HUES48 (cell line): ENCODE results near the gene EPB41L4B.
"Not testable (repeated sequence)": the region's sequence is repeated elsewhere in the genome, so short reads cannot be mapped to it uniquely, and the experiment has no call there.

ENCODE experiments used
- H3K27ac ChIP-seq: one replicate; pipeline ENCODE4 v1.7.0; 2013; ENCODE audit warnings: low read depth, low read length, inconsistent platforms
- H3K27me3 ChIP-seq: 2 replicates; pipeline ENCODE4 v1.6.1; 2013; ENCODE audit warnings: mild to moderate bottlenecking, low read length; ENCODE audit not compliant: control insufficient read depth, insufficient read depth
- H3K36me3 ChIP-seq: 2 replicates; pipeline ENCODE4 v1.6.1; 2013; ENCODE audit warnings: low read length; ENCODE audit not compliant: control insufficient read depth, insufficient read depth
- H3K4me1 ChIP-seq: 2 replicates; pipeline ENCODE4 v1.6.1; 2013; ENCODE audit warnings: mild to moderate bottlenecking, low read length; ENCODE audit not compliant: control insufficient read depth, insufficient read depth
- H3K4me3 ChIP-seq: 2 replicates; pipeline ENCODE4 v1.5.1; 2013; ENCODE audit warnings: mild to moderate bottlenecking, low read depth, low read length
- H3K9ac ChIP-seq: 2 replicates; pipeline ENCODE4 v1.6.1; 2013; ENCODE audit warnings: mild to moderate bottlenecking, low read depth, low read length, moderate library complexity
- H3K9me3 ChIP-seq: 2 replicates; pipeline ENCODE4 v1.6.1; 2013; ENCODE audit warnings: low read length; ENCODE audit not compliant: control insufficient read depth, insufficient read depth

Gene EPB41L4B

GRCh38 chr9:109341561-109341960 lies 20.7 kb upstream of the EPB41L4B start:
- no peaks in the 10 kb centered on the region for H3K36me3 ChIP-seq
- peaks cover 10% of the 10 kb centered on the region for H3K4me1 ChIP-seq
- no peak overlapping the region for H3K27ac ChIP-seq
- H3K27me3 ChIP-seq, result no peaks in the 10 kb centered on the region
- no peaks in the 10 kb centered on the region for H3K9me3 ChIP-seq
- no peak overlapping the region for H3K4me3 ChIP-seq
- H3K9ac ChIP-seq, result no peak overlapping the region

GRCh38 chr9:109340979-109341378 lies 20.1 kb upstream of the EPB41L4B start:
- not testable (repeated sequence) for H3K36me3 ChIP-seq, H3K27me3 ChIP-seq, H3K27ac ChIP-seq, H3K4me3 ChIP-seq, H3K9ac ChIP-seq, H3K9me3 ChIP-seq
- peaks cover 10% of the 10 kb centered on the region for H3K4me1 ChIP-seq

DNA sequence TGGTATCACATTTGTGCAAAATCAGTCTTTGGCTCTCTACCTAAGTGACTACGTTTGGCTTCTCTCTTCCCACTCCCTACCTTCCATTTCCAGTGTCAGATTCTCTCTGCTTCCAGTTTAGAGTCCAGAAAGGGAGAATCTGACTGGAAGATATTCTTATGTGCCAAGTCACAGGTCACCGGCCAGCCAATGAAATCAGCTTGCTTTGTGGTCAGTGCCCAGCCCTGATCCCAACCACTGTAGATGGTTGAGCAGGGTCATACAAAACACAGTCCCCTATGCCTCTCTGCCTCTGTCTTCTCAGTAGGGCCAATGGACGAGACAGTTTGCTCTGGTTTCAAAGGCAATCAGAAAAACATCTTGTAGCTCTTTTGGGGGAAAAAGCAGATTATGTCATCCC lies 15.6 kb upstream of the EPB41L4B start:
- Histone ChIP-seq H3K36me3 (no peaks in the 10 kb centered on the region), H3K27me3 (no peaks in the 10 kb centered on the region), H3K9ac (no peak overlapping the region), H3K4me3 (no peak overlapping the region), H3K27ac (no peak overlapping the region), H3K9me3 (no peaks in the 10 kb centered on the region), H3K4me1 (no peaks in the 10 kb centered on the region)

DNA sequence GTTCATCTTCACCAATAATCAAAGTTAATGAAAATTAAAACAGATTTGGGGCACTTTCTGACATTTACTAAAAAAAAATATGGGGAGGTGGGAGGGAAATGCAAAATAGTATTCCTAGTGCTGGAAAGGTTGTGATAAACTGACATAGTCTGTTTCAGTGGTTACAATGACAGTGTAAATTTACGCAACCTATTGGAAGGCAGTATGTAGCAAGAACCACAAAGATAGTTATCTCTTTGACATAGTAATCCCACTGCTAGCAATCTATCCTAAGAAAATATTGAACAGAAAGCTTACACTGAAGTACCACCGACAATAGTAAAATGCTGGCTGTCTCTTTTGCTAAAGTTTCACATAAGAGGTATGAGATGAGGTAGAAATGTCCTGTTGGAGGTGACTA lies 15.1 kb upstream of the EPB41L4B start:
- H3K9ac ChIP-seq, result no peak overlapping the region
- no peak overlapping the region for H3K27ac ChIP-seq
- no peaks in the 10 kb centered on the region for H3K27me3 ChIP-seq
- no peaks in the 10 kb centered on the region for H3K36me3 ChIP-seq
- no peaks in the 10 kb centered on the region for H3K9me3 ChIP-seq
- H3K4me1 ChIP-seq, result no peaks in the 10 kb centered on the region
- H3K4me3 ChIP-seq, result no peak overlapping the region

GRCh38 chr9:109335121-109335520 lies 14.3 kb upstream of the EPB41L4B start:
- Histone ChIP-seq H3K27me3 (no peaks in the 10 kb centered on the region), H3K27ac (no peak overlapping the region), H3K36me3 (no peaks in the 10 kb centered on the region), H3K9ac (no peak overlapping the region), H3K4me1 (no peaks in the 10 kb centered on the region), H3K9me3 (no peaks in the 10 kb centered on the region), H3K4me3 (no peak overlapping the region)

GRCh38 chr9:109331353-109331752 lies 10.5 kb upstream of the EPB41L4B start:
- Histone ChIP-seq H3K36me3 (no peaks in the 10 kb centered on the region), H3K27me3 (no peaks in the 10 kb centered on the region), H3K27ac (no peak overlapping the region), H3K9me3 (no peaks in the 10 kb centered on the region), H3K4me3 (no peak overlapping the region), H3K9ac (no peak overlapping the region), H3K4me1 (peaks cover 7% of the 10 kb centered on the region)

DNA sequence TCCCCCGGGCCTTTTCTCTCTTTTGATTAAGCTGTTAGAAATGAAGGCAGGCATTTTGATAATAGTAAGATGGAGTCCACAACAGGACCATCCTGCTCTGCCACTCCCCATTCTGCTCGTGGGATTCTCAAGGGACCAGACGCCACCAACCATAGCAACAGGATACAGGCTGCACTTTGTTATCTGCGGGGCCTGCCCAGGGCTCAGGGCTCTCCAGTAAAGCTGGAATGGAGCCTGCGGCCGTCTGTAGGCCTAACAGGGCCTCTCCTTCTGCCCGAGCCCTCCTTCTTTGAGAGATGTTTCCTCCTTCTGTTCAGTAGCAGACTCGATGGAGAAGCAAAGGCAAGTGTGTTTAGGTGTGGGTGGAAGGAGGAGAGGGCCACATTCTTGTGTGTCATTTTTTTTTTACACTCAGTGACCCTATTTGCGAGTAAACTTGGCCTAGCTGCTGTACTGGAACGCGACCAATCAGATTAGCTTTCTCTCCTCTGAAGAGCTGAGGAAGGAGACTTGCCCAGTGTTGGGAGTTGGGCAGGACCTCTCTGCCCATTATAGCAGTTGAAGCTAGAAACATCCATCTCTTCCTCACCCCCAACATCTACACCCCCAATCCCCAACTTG lies 8.9 kb upstream of the EPB41L4B start:
- Histone ChIP-seq H3K4me3 (no peak overlapping the region), H3K4me1 (peaks cover 7% of the 10 kb centered on the region), H3K9me3 (no peaks in the 10 kb centered on the region), H3K36me3 (no peaks in the 10 kb centered on the region), H3K27me3 (no peaks in the 10 kb centered on the region), H3K9ac (no peak overlapping the region), H3K27ac (no peak overlapping the region)

DNA sequence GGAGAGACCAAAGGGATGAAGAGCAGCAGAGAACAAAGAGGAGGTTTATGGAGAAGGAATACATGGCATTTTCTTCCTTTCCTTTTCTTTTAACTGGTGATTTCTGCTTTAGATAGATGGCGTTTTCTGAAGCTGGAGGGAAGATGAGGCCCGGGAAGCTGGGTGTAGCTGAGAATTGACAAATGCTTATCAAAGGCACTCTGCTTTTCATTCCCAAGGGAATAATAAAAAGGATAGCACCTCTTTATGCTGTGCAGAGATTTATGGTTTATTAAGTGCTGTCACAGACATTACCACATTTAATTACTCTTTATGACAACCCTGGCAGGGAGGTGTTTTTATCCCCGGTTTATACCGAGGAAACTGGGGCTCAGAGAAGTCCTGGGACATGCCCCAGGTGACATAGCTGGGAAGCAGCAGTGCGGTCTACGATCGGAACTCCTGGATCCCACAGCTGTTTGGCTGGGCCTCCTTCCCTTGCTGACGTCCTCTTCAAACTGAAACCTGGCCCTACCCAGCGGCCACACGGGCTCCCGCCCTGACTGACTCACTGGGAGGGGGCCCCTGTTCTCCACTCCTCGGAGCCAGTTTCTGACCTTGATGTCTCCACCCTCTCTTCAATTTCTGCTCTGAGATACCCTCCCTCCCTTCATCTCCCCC lies 8.2 kb upstream of the EPB41L4B start:
- peaks cover 7% of the 10 kb centered on the region for H3K4me1 ChIP-seq
- H3K4me3 ChIP-seq, result no peak overlapping the region
- no peaks in the 10 kb centered on the region for H3K9me3 ChIP-seq
- H3K36me3 ChIP-seq, result no peaks in the 10 kb centered on the region
- no peak overlapping the region for H3K9ac ChIP-seq
- H3K27ac ChIP-seq, result no peak overlapping the region
- H3K27me3 ChIP-seq, result no peaks in the 10 kb centered on the region

GRCh38 chr9:109325089-109325488 lies 4.2 kb upstream of the EPB41L4B start:
- H3K9ac ChIP-seq, result no peak overlapping the region
- no peak overlapping the region for H3K4me3 ChIP-seq
- H3K36me3 ChIP-seq, result no peaks in the 10 kb centered on the region
- peaks cover 9% of the 10 kb centered on the region; the same call in 1 of the 2 replicates for H3K27me3 ChIP-seq
- no peak overlapping the region for H3K27ac ChIP-seq
- H3K4me1 ChIP-seq, result peaks cover 7% of the 10 kb centered on the region
- H3K9me3 ChIP-seq, result no peaks in the 10 kb centered on the region

- no peaks in the 10 kb centered on the region for H3K9me3 ChIP-seq
- H3K4me1 ChIP-seq, result peaks cover 10% of the 10 kb centered on the region
- no peak overlapping the region for H3K4me3 ChIP-seq
- H3K27me3 ChIP-seq, result peaks cover 9% of the 10 kb centered on the region; the same call in 1 of the 2 replicates
- H3K9ac ChIP-seq, result no peak overlapping the region
- H3K27ac ChIP-seq, result no peak overlapping the region
- H3K36me3 ChIP-seq, result no peaks in the 10 kb centered on the region
Observed at GRCh38 chr9:109323771-109324170, 2.9 kb upstream of the EPB41L4B start.

GRCh38 chr9:109321727-109322126 lies 868 bp upstream of the EPB41L4B start:
- Histone ChIP-seq H3K4me3 (no peak overlapping the region), H3K27ac (no peak overlapping the region), H3K27me3 (peaks cover 9% of the 10 kb centered on the region; the same call in 1 of the 2 replicates), H3K4me1 (peaks cover 20% of the 10 kb centered on the region), H3K9ac (no peak overlapping the region), H3K36me3 (no peaks in the 10 kb centered on the region), H3K9me3 (no peaks in the 10 kb centered on the region)
